ENCODE results near the gene IL5RA.

DNA sequence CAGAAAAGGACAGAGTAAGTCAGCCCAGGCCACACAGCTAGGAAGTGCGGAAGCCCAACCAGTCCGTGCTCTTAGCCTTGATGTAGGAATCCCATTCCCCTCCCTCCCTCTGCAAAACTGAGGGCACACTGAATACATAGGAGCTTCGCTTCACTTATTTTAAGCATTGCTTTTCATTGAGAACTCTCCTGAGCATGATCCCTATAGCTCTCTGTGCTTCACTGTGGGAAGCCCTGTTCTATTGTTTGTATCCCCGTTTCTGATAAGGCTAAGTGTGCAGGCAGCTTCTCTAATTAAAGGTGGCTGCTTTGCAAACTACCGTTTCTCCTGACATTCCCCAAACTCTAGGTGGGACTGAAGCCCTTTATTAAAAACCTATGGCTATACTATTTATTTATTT is 29.9 kb downstream of the IL5RA start:
- TF ChIP-seq, protein P1, sequence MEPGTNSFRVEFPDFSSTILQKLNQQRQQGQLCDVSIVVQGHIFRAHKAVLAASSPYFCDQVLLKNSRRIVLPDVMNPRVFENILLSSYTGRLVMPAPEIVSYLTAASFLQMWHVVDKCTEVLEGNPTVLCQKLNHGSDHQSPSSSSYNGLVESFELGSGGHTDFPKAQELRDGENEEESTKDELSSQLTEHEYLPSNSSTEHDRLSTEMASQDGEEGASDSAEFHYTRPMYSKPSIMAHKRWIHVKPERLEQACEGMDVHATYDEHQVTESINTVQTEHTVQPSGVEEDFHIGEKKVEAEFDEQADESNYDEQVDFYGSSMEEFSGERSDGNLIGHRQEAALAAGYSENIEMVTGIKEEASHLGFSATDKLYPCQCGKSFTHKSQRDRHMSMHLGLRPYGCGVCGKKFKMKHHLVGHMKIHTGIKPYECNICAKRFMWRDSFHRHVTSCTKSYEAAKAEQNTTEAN (CRISPR knock-in tag; IDR thresholded peaks at IDR 0.05): no peak
- TF ChIP-seq, protein P2, sequence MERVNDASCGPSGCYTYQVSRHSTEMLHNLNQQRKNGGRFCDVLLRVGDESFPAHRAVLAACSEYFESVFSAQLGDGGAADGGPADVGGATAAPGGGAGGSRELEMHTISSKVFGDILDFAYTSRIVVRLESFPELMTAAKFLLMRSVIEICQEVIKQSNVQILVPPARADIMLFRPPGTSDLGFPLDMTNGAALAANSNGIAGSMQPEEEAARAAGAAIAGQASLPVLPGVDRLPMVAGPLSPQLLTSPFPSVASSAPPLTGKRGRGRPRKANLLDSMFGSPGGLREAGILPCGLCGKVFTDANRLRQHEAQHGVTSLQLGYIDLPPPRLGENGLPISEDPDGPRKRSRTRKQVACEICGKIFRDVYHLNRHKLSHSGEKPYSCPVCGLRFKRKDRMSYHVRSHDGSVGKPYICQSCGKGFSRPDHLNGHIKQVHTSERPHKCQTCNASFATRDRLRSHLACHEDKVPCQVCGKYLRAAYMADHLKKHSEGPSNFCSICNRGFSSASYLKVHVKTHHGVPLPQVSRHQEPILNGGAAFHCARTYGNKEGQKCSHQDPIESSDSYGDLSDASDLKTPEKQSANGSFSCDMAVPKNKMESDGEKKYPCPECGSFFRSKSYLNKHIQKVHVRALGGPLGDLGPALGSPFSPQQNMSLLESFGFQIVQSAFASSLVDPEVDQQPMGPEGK (CRISPR knock-in tag; IDR thresholded peaks at IDR 0.05; ENCODE audit: borderline replicate concordance): no peak
- TF ChIP-seq EZH2 (IDR thresholded peaks at IDR 0.05; ENCODE audit: borderline replicate concordance, low read depth, low read length): no peak
- no peak for TF ChIP-seq MTA3 (IDR thresholded peaks at IDR 0.05; ENCODE audit: borderline replicate concordance)
- TF ChIP-seq FOXJ3 (CRISPR knock-in tag; IDR thresholded peaks at IDR 0.05): no peak
- TF ChIP-seq PCBP1 (IDR thresholded peaks at IDR 0.05; ENCODE audit: low read depth, low read length, poor library complexity, severe bottlenecking): no peak
- TF ChIP-seq ZNF175 (CRISPR knock-in tag; IDR thresholded peaks at IDR 0.05; ENCODE audit: low read depth): no peak
- no peak for TF ChIP-seq SAFB2 (IDR thresholded peaks at IDR 0.05; ENCODE audit: borderline replicate concordance, low read depth, low read length, severe bottlenecking)
- TF ChIP-seq ZNF354B (CRISPR knock-in tag; IDR thresholded peaks at IDR 0.05): no peak
- no peak for TF ChIP-seq FOXP1 (CRISPR knock-in tag; IDR thresholded peaks at IDR 0.05)
- no peak for TF ChIP-seq CEBPB (tag; IDR thresholded peaks at IDR 0.05)
- TF ChIP-seq, protein P3, sequence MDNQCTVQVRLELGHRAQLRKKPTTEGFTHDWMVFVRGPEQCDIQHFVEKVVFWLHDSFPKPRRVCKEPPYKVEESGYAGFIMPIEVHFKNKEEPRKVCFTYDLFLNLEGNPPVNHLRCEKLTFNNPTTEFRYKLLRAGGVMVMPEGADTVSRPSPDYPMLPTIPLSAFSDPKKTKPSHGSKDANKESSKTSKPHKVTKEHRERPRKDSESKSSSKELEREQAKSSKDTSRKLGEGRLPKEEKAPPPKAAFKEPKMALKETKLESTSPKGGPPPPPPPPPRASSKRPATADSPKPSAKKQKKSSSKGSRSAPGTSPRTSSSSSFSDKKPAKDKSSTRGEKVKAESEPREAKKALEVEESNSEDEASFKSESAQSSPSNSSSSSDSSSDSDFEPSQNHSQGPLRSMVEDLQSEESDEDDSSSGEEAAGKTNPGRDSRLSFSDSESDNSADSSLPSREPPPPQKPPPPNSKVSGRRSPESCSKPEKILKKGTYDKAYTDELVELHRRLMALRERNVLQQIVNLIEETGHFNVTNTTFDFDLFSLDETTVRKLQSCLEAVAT (IDR thresholded peaks at IDR 0.05): no peak
- TF ChIP-seq, protein P4, sequence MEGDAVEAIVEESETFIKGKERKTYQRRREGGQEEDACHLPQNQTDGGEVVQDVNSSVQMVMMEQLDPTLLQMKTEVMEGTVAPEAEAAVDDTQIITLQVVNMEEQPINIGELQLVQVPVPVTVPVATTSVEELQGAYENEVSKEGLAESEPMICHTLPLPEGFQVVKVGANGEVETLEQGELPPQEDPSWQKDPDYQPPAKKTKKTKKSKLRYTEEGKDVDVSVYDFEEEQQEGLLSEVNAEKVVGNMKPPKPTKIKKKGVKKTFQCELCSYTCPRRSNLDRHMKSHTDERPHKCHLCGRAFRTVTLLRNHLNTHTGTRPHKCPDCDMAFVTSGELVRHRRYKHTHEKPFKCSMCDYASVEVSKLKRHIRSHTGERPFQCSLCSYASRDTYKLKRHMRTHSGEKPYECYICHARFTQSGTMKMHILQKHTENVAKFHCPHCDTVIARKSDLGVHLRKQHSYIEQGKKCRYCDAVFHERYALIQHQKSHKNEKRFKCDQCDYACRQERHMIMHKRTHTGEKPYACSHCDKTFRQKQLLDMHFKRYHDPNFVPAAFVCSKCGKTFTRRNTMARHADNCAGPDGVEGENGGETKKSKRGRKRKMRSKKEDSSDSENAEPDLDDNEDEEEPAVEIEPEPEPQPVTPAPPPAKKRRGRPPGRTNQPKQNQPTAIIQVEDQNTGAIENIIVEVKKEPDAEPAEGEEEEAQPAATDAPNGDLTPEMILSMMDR (IDR thresholded peaks at IDR 0.05 in 2 of 3, conservative IDR thresholded peaks at IDR 0.05 in 1 of 3; ENCODE audit: insufficient read depth in 2 of 3, low read depth in 1 of 3, low read length in 3 of 3): no peak
- TF ChIP-seq MAFK (IDR thresholded peaks at IDR 0.05; ENCODE audit: low read length): no peak

Measured in K562 (cell line).